ENCODE measurements around the gene RNF44.

GRCh38 chr5:176577312-176578176 is 40.3 kb upstream of the RNF44 start:
- TF ChIP-seq, protein P1, sequence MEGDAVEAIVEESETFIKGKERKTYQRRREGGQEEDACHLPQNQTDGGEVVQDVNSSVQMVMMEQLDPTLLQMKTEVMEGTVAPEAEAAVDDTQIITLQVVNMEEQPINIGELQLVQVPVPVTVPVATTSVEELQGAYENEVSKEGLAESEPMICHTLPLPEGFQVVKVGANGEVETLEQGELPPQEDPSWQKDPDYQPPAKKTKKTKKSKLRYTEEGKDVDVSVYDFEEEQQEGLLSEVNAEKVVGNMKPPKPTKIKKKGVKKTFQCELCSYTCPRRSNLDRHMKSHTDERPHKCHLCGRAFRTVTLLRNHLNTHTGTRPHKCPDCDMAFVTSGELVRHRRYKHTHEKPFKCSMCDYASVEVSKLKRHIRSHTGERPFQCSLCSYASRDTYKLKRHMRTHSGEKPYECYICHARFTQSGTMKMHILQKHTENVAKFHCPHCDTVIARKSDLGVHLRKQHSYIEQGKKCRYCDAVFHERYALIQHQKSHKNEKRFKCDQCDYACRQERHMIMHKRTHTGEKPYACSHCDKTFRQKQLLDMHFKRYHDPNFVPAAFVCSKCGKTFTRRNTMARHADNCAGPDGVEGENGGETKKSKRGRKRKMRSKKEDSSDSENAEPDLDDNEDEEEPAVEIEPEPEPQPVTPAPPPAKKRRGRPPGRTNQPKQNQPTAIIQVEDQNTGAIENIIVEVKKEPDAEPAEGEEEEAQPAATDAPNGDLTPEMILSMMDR (conservative IDR thresholded peaks at IDR 0.05 in 1 of 2, IDR thresholded peaks at IDR 0.05 in 1 of 2; ENCODE audit: extremely low read depth in 1 of 2, insufficient read depth in 1 of 2, low read depth in 1 of 2, low read length in 2 of 2) = no peak
- no peak for TF ChIP-seq EZH2 (IDR thresholded peaks at IDR 0.05; ENCODE audit: borderline replicate concordance, low read length)
